HepG2 (cell line): ENCODE data around the gene CNOT1. TPM values are rescaled to one million over a fixed set of nuclear protein-coding genes. Genes with fewer than 3 reads are reported as not detected.

Experiments
- ATAC-seq: fragments of 200-7000 bp; cut with Tn5 transposase; 3 replicates; pipeline ENCODE4 v1.9.1; 2020; ENCODE audit warnings: mild to moderate bottlenecking, moderate library complexity
- BruUV-seq: library from RNA; stranded (reverse); fragments of 400-500 nt; replicated peaks from 2 replicates; lab custom pipeline; 2021; lab: Mats Ljungman, UMichigan
- CTCF ChIA-PET: fragments of 300-600 bp; formaldehyde crosslinking; extraction: SDS; loops from one replicate; lab custom pipeline; 2021; ENCODE audit warnings: low total read pairs, inconsistent platforms, low intra/inter-chr PET ratio; lab: Yijun Ruan, JAX
- POLR2A ChIA-PET: fragments of 350-600 bp; sonication (Branson Sonifier 250); formaldehyde crosslinking; loops from one replicate; lab custom pipeline; 2020; ENCODE audit warnings: antibody characterized with exemption, inconsistent platforms; lab: Yijun Ruan, JAX
- DNase-seq: peaks from one replicate; pipeline ENCODE4 v3.0.0-alpha.2; 2015; ENCODE audit warnings: low spot score
- FAIRE-seq: peaks from 3 replicates; lab custom pipeline; 2011; peaks lifted over from hg19 to GRCh38; lab: Jason Lieb, UNC
- H2AFZ ChIP-seq: one replicate; pipeline ENCODE4 v1.6.1; 2011; ENCODE audit warnings: low read length, inconsistent platforms
- H3K27ac ChIP-seq: fragments of 300-600 bp; 3 replicates; pipeline ENCODE4 v1.8.0; 2011; ENCODE audit warnings: mixed run types, mild to moderate bottlenecking, mixed read lengths, low read length, inconsistent platforms; ENCODE audit not compliant: insufficient read depth; ENCODE audit errors: extremely low read length
- H3K27me3 ChIP-seq, 2 experiments: fragments of 200-600 bp in 1 of 2; 2 replicates in 1 of 2; 3 replicates in 1 of 2; pipeline versions ENCODE4 v1.6.0 to v1.8.0; 2011; ENCODE audit warnings: low read length in 2 of 2, mild to moderate bottlenecking in 2 of 2, moderate library complexity in 2 of 2, inconsistent platforms in 1 of 2; ENCODE audit not compliant: insufficient read depth in 2 of 2, control insufficient read depth in 1 of 2
- H3K36me3 ChIP-seq, 2 experiments: fragments of 200-600 bp in 1 of 2; replicated peaks in 1 of 2; 2 replicates in 1 of 2; 3 replicates in 1 of 2; pipeline versions ENCODE4 v1.5.1 to v1.8.0; 2011; ENCODE audit warnings: low read length in 2 of 2, inconsistent platforms in 1 of 2; ENCODE audit not compliant: insufficient read depth in 2 of 2, control insufficient read depth in 1 of 2
- H3K4me1 ChIP-seq: 2 replicates; pipeline ENCODE4 v1.5.1; 2012; ENCODE audit warnings: low read length, inconsistent platforms; ENCODE audit not compliant: insufficient read depth
- H3K4me2 ChIP-seq: 2 replicates; pipeline ENCODE4 v1.6.0; 2011; ENCODE audit warnings: low read depth, low read length, inconsistent platforms
- H3K4me3 ChIP-seq, 3 experiments: fragments of 200-600 bp in 1 of 3; sonication (generic), shearing (Covaris generic) in 1 of 3; replicated peaks in 1 of 3; 2 replicates each; pipeline ENCODE4 v1.5.1; 2011 to 2016; ENCODE audit warnings: low read length in 3 of 3, inconsistent platforms in 2 of 3, low read depth in 2 of 3, mild to moderate bottlenecking in 2 of 3, control low read depth in 1 of 3, mixed read lengths in 1 of 3; ENCODE audit not compliant: insufficient read depth in 1 of 3
- H3K79me2 ChIP-seq: one replicate; pipeline ENCODE4 v1.6.1; 2011; ENCODE audit warnings: low read length, inconsistent platforms; ENCODE audit not compliant: insufficient read depth
- H3K9ac ChIP-seq: 2 replicates; pipeline ENCODE4 v1.6.0; 2011; ENCODE audit warnings: mild to moderate bottlenecking, low read depth, low read length, inconsistent platforms; ENCODE audit not compliant: insufficient read depth
- H3K9me3 ChIP-seq: 2 replicates; pipeline ENCODE4 v1.5.1; 2012; ENCODE audit warnings: mild to moderate bottlenecking, low read length
- H4K20me1 ChIP-seq: 2 replicates; pipeline ENCODE4 v1.6.0; 2011; ENCODE audit warnings: inconsistent platforms, mild to moderate bottlenecking, low read length, moderate library complexity; ENCODE audit not compliant: insufficient read depth
- ARHGAP35 ChIP-seq: sonication (generic); formaldehyde crosslinking; IDR thresholded peaks from 2 replicates; pipeline ENCODE4 v1.9.0; 2022; ENCODE audit warnings: mild to moderate bottlenecking, inconsistent platforms, moderate library complexity, missing genetic modification reagents, borderline replicate concordance
- ARNT ChIP-seq: fragments of 450-650 bp; IDR thresholded peaks from 2 replicates; pipeline ENCODE4 v1.6.1; 2017
- CHD4 ChIP-seq: fragments of 200-600 bp; sonication (generic); IDR thresholded peaks from 2 replicates; pipeline ENCODE4 v1.7.0; 2017; ENCODE audit warnings: mild to moderate bottlenecking, low read length, borderline replicate concordance
- CREB1 ChIP-seq, 2 experiments: fragments of 450-650 bp in 1 of 2; IDR thresholded peaks; 2 replicates each; pipeline ENCODE4 v1.6.1; 2016 to 2017; ENCODE audit warnings: control low read depth in 1 of 2, mild to moderate bottlenecking in 1 of 2, missing compliant biosample characterization in 1 of 2, missing genetic modification characterization in 1 of 2
- HDAC1 ChIP-seq: sonication (generic); formaldehyde crosslinking; IDR thresholded peaks from 2 replicates; pipeline ENCODE4 v1.5.1; 2020; ENCODE audit warnings: mild to moderate bottlenecking, missing genetic modification reagents
- HNRNPH1 ChIP-seq: fragments of 200-400 bp; formaldehyde crosslinking; optimal IDR thresholded peaks from 2 replicates; pipeline ENCODE3; 2017; ENCODE audit warnings: mild to moderate bottlenecking, low read depth, low read length
- IRX3 ChIP-seq: sonication (generic); formaldehyde crosslinking; IDR thresholded peaks from 2 replicates; pipeline ENCODE4 v1.8.1; 2023; ENCODE audit warnings: mild to moderate bottlenecking, low read depth, missing genetic modification reagents, borderline replicate concordance
- KAT2B ChIP-seq: fragments of 150-350 bp; IDR thresholded peaks from 2 replicates; pipeline ENCODE4 v1.6.1; 2014; ENCODE audit warnings: low read depth, low read length, borderline replicate concordance
- SOX13 ChIP-seq, 3 experiments: fragments of 450-650 bp in 1 of 3; sonication (generic) in 1 of 3; formaldehyde crosslinking in 1 of 3; IDR thresholded peaks in 2 of 3; conservative IDR thresholded peaks in 1 of 3; 2 replicates each; pipeline versions ENCODE4 v1.5.0 to v1.6.1; 2016 to 2020; ENCODE audit warnings: antibody characterized with exemption in 1 of 3, mild to moderate bottlenecking in 1 of 3, missing compliant biosample characterization in 1 of 3, missing genetic modification reagents in 1 of 3, moderate library complexity in 1 of 3
- WIZ ChIP-seq: sonication (generic); formaldehyde crosslinking; IDR thresholded peaks from 2 replicates; pipeline ENCODE4 v1.5.1; 2020; ENCODE audit warnings: mild to moderate bottlenecking, missing genetic modification reagents
- ZNF180 ChIP-seq: sonication (generic); formaldehyde crosslinking; IDR thresholded peaks from 2 replicates; pipeline ENCODE4 v1.4.0; 2020; ENCODE audit warnings: low read depth, missing genetic modification reagents, borderline replicate concordance
- ZNF205 ChIP-seq: IDR thresholded peaks from 2 replicates; pipeline ENCODE4 v1.6.1; 2018; ENCODE audit warnings: missing biosample characterization, missing genetic modification reagents
- ZNF329 ChIP-seq: sonication (generic); formaldehyde crosslinking; IDR thresholded peaks from 2 replicates; pipeline ENCODE4 v1.9.0; 2021; ENCODE audit warnings: low read depth, mild to moderate bottlenecking, missing genetic modification reagents
- ZNF362 ChIP-seq: sonication (generic); formaldehyde crosslinking; IDR thresholded peaks from 2 replicates; pipeline ENCODE4 v1.4.0; 2020; ENCODE audit warnings: missing genetic modification reagents, mild to moderate bottlenecking, borderline replicate concordance
- ZNF432 ChIP-seq: sonication (generic); formaldehyde crosslinking; IDR thresholded peaks from 2 replicates; pipeline ENCODE4 v1.5.0; 2020; ENCODE audit warnings: missing genetic modification reagents, mild to moderate bottlenecking, borderline replicate concordance
- ZNF703 ChIP-seq: sonication (generic); formaldehyde crosslinking; IDR thresholded peaks from 2 replicates; pipeline ENCODE4 v1.5.1; 2020; ENCODE audit warnings: missing genetic modification reagents, mild to moderate bottlenecking, moderate library complexity, borderline replicate concordance
- ZSCAN22 ChIP-seq: sonication (generic); formaldehyde crosslinking; IDR thresholded peaks from 2 replicates; pipeline ENCODE4 v1.4.0; 2020; ENCODE audit warnings: mild to moderate bottlenecking, missing genetic modification reagents
- WGBS: methylation state at CpG from one replicate; pipeline ENCODE4 v1.1.6; 2017; ENCODE audit warnings: low lambda C conversion rate; 5-methylcytosine and 5-hydroxymethylcytosine counted together
- in situ Hi-C: cut with HindIII; loops from 2 replicates; pipeline ENCODE4 v1.10.0; 2017; ENCODE audit warnings: low pct_unique_long_range_greater_than_20kb; ENCODE audit not compliant: extremely low pct_ligation_motif_present
- intact Hi-C: fragments of 100-400 bp; cut with micrococcal nuclease; formaldehyde crosslinking; loops from one replicate; pipeline ENCODE4 v1.10.0; 2022; ENCODE audit not compliant: unreplicated experiment
- polyA plus RNA-seq, 8 experiments: library from polyadenylated mRNA; depleted of rRNA in 3 of 8; stranded (reverse) in 7 of 8; unstranded in 1 of 8; fragments of >200 nt; fragmentation: Illumina TruSeq in 4 of 8; extraction: Trizol in 4 of 8; gene quantifications; 2 replicates each; pipeline versions ENCODE4 v1.2.1 to v1.2.3, GENCODE V29; 2011 to 2016; ENCODE audit warnings: low read depth in 4 of 8, missing spikeins in 1 of 8, mixed read lengths in 1 of 8; ENCODE audit not compliant: insufficient read depth in 1 of 8
- total RNA-seq, 5 experiments: library from RNA; depleted of rRNA; stranded (reverse); fragments of >200 nt; fragmentation: Illumina TruSeq; extraction: Trizol; gene quantifications; 2 replicates each; pipeline ENCODE4 v1.2.3, GENCODE V29; 2016; ENCODE audit warnings: low read depth in 1 of 5
- TF ChIP-seq, protein P1 (sequence below): sonication (generic); formaldehyde crosslinking; IDR thresholded peaks from 2 replicates; pipeline ENCODE4 v1.4.0; 2020; ENCODE audit warnings: missing genetic modification reagents

CNOT1 gene
- total and polyA plus RNA-seq, 2 of the 13 experiments (the other 11 are each of a cell fraction or from before 2014, with no cell fraction given) = 188 to 232 TPM

DNA sequence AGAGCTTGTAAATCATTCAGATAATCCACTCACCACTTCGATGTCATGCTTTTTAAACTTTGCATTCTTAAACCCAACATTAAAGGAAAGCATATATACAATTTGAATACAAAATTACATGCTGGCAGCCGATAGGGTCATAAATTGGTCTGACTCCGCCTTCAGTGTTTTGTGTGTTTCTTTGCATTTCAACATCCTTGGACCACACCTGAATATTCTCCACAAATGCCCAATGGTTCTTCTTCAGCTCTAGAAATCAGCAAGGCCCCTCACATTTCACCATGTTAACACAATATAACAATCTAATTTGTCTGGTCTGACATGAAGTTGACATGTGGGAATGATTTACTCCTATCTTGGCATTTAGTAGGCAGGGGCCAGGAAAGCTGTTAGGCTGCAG, 97.2 kb downstream of the CNOT1 start:
- Histone ChIP-seq H3K4me1 (no peaks in the 10 kb centered on the region), H3K36me3 (peaks cover 38 to 93% of the 10 kb centered on the region in 2 experiments), H3K27ac (no peak overlapping the region), H2AFZ (no peak overlapping the region), H4K20me1 (no peaks in the 10 kb centered on the region)
- FAIRE-seq (no peak), DNase-seq (no peak)
- in situ Hi-C loops = loop anchor here (5.0 kb wide), 1 partner anchor 35 kb away; no protein-coding TSS in a partner anchor
- BruUV-seq = no TSS peak
- TF ChIP-seq ZNF205 (CRISPR knock-in tag) = no peak
- TF ChIP-seq CREB1 (IDR thresholded peaks at IDR 0.05) = no peak
- TF ChIP-seq CREB1 (CRISPR knock-in tag; IDR thresholded peaks at IDR 0.05) = no peak
- no peak for TF ChIP-seq ZNF362
- no peak for TF ChIP-seq CHD4
- TF ChIP-seq HNRNPH1 = no peak
- TF ChIP-seq ARNT = no peak
- no peak for TF ChIP-seq WIZ (CRISPR knock-in tag)
- no peak for TF ChIP-seq ZNF329 (CRISPR knock-in tag)
- no peak for TF ChIP-seq ZNF703 (CRISPR knock-in tag)
- no peak for TF ChIP-seq SOX13 (IDR thresholded peaks at IDR 0.05)
- no peak for TF ChIP-seq SOX13 (CRISPR knock-in tag; conservative IDR thresholded peaks at IDR 0.05 in 1 of 2, IDR thresholded peaks at IDR 0.05 in 1 of 2)
- TF ChIP-seq HDAC1 (CRISPR knock-in tag) = no peak
- no peak for TF ChIP-seq ZSCAN22 (CRISPR knock-in tag)
- TF ChIP-seq, protein P1, sequence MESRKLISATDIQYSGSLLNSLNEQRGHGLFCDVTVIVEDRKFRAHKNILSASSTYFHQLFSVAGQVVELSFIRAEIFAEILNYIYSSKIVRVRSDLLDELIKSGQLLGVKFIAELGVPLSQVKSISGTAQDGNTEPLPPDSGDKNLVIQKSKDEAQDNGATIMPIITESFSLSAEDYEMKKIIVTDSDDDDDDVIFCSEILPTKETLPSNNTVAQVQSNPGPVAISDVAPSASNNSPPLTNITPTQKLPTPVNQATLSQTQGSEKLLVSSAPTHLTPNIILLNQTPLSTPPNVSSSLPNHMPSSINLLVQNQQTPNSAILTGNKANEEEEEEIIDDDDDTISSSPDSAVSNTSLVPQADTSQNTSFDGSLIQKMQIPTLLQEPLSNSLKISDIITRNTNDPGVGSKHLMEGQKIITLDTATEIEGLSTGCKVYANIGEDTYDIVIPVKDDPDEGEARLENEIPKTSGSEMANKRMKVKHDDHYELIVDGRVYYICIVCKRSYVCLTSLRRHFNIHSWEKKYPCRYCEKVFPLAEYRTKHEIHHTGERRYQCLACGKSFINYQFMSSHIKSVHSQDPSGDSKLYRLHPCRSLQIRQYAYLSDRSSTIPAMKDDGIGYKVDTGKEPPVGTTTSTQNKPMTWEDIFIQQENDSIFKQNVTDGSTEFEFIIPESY (CRISPR knock-in tag) = no peak
- TF ChIP-seq ZNF180 (CRISPR knock-in tag) = no peak
- no peak for TF ChIP-seq KAT2B
- no peak for TF ChIP-seq ARHGAP35 (CRISPR knock-in tag)
- no peak for TF ChIP-seq ZNF432
- TF ChIP-seq IRX3 (CRISPR knock-in tag) = no peak
- TF ChIP-seq, all 625 proteins: peak for 0
- intact Hi-C loops = no loop called here
- CTCF ChIA-PET = no interaction called here
- H3K4me2 ChIP-seq = no peak overlapping the region
- ATAC-seq = no peak
- no peaks in the 10 kb centered on the region for H3K9me3 ChIP-seq
- H3K79me2 ChIP-seq = no peaks in the 10 kb centered on the region
- whole genome bisulfite sequencing = 88% methylated on average over 3 of the region's 3 CpGs
- H3K27me3 ChIP-seq = no peaks in the 10 kb centered on the region
- H3K9ac ChIP-seq = no peak overlapping the region
- POLR2A ChIA-PET = no interaction called here
- H3K4me3 ChIP-seq = no peak overlapping the region
